Measurements from ENCODE around the gene KPNA5. TPM values are rescaled to one million over a fixed set of nuclear protein-coding genes. Genes with fewer than 3 reads are reported as not detected.
"Not testable (repeated sequence)": the region's sequence is repeated elsewhere in the genome, so short reads cannot be mapped to it uniquely, and the experiment has no call there.

The KPNA5 gene
- total RNA-seq, 1 donor, result 53.0 TPM

DNA sequence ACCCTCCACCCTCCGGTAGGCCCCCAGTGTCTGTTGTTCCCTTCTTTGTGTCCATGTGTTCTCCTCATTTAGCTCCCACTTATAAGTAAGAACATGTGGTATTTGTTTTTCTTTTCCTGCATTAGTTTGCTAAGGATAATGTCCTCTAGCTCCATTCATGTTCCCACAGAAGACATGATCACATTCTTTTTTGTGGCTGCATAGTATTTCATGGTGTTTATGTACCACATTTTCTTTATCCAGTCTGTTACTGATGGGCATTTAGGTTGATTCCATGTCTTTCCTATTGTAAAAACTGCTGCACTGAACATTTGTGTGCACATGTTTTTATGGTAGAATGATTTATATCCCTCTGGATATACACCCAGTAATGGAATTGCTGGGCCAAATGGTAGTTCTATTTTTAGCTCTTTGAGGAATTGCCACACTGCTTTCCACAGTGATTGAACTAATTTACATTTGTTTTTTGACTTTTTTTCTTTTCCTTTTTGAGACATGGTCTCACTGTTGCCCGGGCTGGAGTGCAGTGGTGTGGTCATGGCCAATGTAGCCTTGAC, 4.5 kb downstream of the KPNA5 start:
- H3K4me3 ChIP-seq (ENCODE audit: low read length), result no peak overlapping the region
- H3K4me1 ChIP-seq (ENCODE audit: insufficient read depth, low read length), result peaks cover 17% of the 10 kb centered on the region
- H3K27me3 ChIP-seq (ENCODE audit: insufficient read depth, low read length), result no peaks in the 10 kb centered on the region
- no peaks in the 10 kb centered on the region for H3K9me3 ChIP-seq (ENCODE audit: low read depth, low read length)

DNA sequence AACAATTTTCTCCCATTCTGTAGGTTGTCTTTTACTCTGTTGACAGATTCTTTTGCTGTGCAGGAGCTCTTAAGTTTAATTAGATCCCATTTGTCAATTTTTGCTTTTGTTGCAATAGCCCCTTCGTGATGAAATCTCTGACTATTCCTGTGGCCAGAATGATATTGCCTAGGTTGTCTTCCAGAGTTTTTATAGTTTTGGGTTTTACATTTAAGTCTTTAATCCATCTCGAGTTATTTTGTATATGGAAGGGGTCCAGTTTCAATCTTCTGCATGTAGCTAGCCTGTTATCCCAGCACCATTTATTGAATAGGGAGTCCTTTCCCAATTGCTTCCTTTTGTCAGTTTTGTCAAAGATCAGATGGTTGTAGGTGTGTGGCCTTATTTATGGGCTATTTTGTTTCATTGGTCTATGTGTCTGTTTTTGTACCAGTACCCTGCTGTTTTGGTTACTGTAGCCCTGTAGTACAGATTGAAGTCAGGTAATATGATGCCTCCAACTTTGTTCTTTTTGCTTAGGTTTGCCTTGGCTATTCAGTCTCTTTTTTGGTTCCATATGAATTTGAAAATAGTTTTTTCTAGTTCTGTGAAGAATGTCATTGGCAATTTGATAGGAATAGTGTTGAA, 5.6 kb downstream of the KPNA5 start:
- H3K9me3 ChIP-seq (ENCODE audit: low read depth, low read length); H3K4me3 ChIP-seq (ENCODE audit: low read length); H3K27me3 ChIP-seq (ENCODE audit: insufficient read depth, low read length): not testable (repeated sequence)
- H3K4me1 ChIP-seq (ENCODE audit: insufficient read depth, low read length), result peaks cover 14% of the 10 kb centered on the region

DNA sequence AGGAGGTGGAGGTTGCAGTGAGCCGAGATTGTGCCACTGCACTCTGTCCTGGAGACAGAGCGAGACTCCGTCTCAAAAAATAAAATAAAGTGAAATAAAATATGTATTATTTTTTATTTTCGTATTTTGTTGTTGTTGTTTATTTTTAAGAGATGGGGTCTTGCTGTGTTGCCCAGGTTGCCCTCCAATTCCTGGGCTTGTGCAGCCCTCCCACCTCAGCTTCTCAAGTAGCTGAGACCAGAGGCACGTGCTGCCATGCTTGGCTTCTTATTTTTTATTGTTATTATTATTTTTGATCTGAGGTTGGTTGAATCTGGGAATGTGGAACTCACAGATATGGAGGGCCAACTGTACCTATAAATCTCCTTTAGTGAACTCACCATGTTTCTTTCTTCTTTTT, 10.1 kb downstream of the KPNA5 start:
- H3K4me1 ChIP-seq (ENCODE audit: insufficient read depth, low read length), result peaks cover 4% of the 10 kb centered on the region
- H3K4me3 ChIP-seq (ENCODE audit: low read length), result no peak overlapping the region
- H3K9me3 ChIP-seq (ENCODE audit: low read depth, low read length), result no peaks in the 10 kb centered on the region
- no peaks in the 10 kb centered on the region for H3K27me3 ChIP-seq (ENCODE audit: insufficient read depth, low read length)

DNA sequence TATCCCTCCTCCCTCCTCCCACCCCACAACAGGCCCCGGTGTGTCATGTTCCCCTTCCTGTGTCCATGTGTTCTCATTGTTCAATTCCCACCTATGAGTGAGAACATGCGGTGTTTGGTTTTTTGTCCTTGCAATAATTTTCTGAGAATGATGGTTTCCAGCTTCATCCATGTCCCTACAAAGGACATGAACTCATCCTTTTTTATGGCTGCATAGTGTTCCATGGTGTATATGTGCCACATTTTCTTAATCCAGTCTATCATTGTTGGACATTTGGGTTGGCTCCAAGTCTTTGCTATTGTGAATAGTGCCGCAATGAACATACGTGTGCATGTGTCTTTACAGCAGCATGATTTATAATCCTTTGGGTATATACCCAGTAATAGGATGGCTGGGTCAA, 11.9 kb downstream of the KPNA5 start:
- H3K9me3 ChIP-seq (ENCODE audit: low read depth, low read length); H3K27me3 ChIP-seq (ENCODE audit: insufficient read depth, low read length); H3K4me1 ChIP-seq (ENCODE audit: insufficient read depth, low read length); H3K4me3 ChIP-seq (ENCODE audit: low read length): not testable (repeated sequence)

DNA sequence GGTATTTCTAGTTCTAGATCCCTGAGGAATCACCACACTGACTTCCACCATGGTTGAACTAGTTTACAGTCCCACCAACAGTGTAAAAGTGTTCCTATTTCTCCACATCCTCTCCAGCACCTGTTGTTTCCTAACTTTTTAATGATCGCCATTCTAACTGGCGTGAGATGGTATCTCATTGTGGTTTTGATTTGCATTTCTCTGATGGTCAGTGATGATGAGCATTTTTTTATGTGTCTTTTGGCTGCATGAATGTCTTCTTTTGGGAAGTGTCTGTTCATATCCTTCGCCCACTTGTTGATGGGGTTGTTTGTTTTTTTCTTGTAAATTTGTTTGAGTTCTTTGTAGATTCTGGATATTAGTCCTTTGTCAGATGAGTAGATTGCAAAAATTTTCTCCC, 12.3 kb downstream of the KPNA5 start:
- not testable (repeated sequence) for H3K4me1 ChIP-seq (ENCODE audit: insufficient read depth, low read length); H3K4me3 ChIP-seq (ENCODE audit: low read length); H3K27me3 ChIP-seq (ENCODE audit: insufficient read depth, low read length); H3K9me3 ChIP-seq (ENCODE audit: low read depth, low read length)

DNA sequence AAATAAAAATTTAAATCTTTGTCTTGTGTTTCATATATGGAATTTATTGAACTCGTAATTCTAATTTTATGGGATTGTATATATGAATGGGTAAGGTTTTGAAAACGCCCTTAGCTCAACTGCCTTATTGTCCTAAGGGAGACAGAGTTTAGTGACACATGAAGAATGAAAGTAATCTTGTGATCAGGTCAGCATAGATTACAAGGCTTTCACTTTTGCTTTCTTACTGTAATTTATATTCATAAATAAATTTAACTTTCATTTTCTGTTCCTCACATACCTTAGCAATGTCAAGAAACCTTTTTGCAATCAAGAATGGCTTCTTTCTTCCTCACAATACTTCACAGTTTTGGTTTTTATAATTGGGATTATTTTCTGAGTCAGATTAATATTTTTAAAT, 14.4 kb downstream of the KPNA5 start:
- Histone ChIP-seq H3K27me3 (ENCODE audit: insufficient read depth, low read length) (no peaks in the 10 kb centered on the region), H3K4me3 (ENCODE audit: low read length) (no peak overlapping the region), H3K9me3 (ENCODE audit: low read depth, low read length) (no peaks in the 10 kb centered on the region), H3K4me1 (ENCODE audit: insufficient read depth, low read length) (peaks cover 4% of the 10 kb centered on the region)

DNA sequence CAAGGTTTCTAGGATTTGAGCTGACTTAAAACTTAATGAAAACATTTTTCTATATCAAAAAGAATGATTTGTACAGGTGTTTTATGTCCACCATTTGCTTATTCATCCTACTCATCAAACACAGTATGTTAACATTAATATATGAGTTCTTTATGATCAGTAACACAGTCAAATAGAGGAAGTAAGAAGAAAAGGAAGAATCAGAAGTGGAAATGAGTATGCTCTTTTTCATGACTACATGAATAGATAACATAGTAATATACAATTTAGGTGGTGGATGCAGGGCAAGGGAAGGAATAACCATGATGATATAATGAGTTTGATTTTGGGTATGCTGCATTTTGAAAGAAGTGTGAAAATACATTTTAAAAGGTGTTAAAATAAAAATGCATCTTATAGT, 16.5 kb downstream of the KPNA5 start:
- no peak overlapping the region for H3K4me3 ChIP-seq (ENCODE audit: low read length)
- no peaks in the 10 kb centered on the region for H3K27me3 ChIP-seq (ENCODE audit: insufficient read depth, low read length)
- H3K4me1 ChIP-seq (ENCODE audit: insufficient read depth, low read length), result peaks cover 4% of the 10 kb centered on the region
- no peaks in the 10 kb centered on the region for H3K9me3 ChIP-seq (ENCODE audit: low read depth, low read length)

DNA sequence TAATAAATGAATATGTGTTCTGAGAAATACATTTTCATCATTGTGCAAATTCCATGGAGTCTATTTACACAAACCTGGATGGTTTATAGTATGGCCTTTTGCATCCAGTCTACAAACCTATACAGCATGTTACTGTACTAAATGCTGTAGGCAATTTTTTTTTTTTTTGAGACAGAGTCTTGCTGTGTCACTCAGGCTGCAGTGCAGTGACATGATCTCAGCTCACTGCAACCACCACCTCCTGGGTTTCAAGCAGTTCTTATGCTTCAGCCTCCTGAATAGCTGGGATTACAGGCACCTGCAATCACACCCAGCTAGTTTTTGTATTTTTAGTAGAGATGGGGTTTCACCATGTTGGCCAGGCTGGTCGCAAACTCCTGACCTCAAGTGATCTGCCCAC, 22.9 kb downstream of the KPNA5 start:
- not testable (repeated sequence) for H3K9me3 ChIP-seq (ENCODE audit: low read depth, low read length); H3K4me1 ChIP-seq (ENCODE audit: insufficient read depth, low read length); H3K27me3 ChIP-seq (ENCODE audit: insufficient read depth, low read length); H3K4me3 ChIP-seq (ENCODE audit: low read length)

DNA sequence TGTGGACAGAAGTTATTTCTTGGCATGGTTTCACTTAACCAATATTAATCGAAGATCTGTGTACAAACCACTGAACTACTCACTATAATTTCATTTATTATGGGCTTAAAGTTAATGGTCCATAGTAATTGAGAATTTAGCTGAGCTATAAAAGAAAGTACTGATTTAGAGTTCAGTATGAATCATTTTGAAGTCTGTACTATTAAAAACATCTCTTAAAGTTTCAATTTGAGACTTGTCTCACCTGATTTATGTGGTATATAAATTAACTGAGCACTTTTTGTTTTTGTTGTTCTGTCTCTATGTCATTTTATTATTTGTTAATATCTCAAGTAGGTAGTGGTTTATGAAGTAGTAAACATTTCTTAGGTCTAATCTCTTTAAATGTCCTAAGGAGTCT, 24.9 kb downstream of the KPNA5 start:
- Histone ChIP-seq H3K4me3 (ENCODE audit: low read length) (no peak overlapping the region), H3K4me1 (ENCODE audit: insufficient read depth, low read length) (no peaks in the 10 kb centered on the region), H3K9me3 (ENCODE audit: low read depth, low read length) (no peaks in the 10 kb centered on the region), H3K27me3 (ENCODE audit: insufficient read depth, low read length) (no peaks in the 10 kb centered on the region)

DNA sequence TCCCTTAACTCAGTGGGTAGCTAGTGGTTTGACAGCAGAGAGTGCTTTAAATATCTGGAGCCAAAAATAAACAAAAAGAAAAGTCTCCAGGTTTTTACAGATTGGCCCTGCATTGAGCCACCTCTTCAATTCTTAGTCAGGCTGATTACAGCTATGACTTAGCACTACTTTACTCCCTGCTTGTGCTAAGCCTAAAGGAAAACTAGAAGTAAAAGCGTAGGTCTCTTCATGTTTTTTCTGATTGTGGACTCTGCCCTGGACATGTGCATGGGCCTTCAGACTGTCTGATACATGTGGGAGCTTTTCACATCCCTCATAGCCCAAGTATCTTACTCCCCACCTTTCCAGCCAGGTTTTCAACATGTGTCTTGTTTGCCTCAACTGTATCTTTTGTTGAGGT, 33.3 kb downstream of the KPNA5 start:
- H3K27me3 ChIP-seq (ENCODE audit: insufficient read depth, low read length), result no peaks in the 10 kb centered on the region
- H3K4me3 ChIP-seq (ENCODE audit: low read length), result no peak overlapping the region

DNA sequence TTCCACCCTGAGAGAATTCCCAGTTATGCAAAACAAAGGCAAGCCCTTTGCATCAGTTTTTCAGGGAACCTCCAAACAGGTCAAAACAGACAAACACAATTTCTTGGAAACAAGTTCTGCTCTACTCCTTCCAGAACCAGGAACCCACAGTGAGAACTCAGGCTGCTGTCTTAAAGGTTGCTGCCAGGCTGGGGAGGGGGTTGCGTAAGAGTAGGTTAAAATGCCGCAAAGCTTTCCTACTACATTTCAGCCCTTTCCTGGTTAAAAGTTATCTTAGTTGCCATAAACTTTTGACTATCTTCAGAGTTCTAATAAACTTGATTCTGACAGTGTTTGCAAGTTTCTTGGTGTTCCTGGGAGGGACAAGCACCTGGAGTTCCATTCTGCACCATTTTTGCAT, 33.8 kb downstream of the KPNA5 start:
- Histone ChIP-seq H3K27me3 (ENCODE audit: insufficient read depth, low read length) (no peaks in the 10 kb centered on the region), H3K4me1 (ENCODE audit: insufficient read depth, low read length) (no peaks in the 10 kb centered on the region), H3K4me3 (ENCODE audit: low read length) (no peak overlapping the region), H3K9me3 (ENCODE audit: low read depth, low read length) (no peaks in the 10 kb centered on the region)

More for the DNA sequence above, 33.3 kb downstream of the KPNA5 start:
- Histone ChIP-seq H3K9me3 (ENCODE audit: low read depth, low read length) (no peaks in the 10 kb centered on the region), H3K4me1 (ENCODE audit: insufficient read depth, low read length) (no peaks in the 10 kb centered on the region)

DNA sequence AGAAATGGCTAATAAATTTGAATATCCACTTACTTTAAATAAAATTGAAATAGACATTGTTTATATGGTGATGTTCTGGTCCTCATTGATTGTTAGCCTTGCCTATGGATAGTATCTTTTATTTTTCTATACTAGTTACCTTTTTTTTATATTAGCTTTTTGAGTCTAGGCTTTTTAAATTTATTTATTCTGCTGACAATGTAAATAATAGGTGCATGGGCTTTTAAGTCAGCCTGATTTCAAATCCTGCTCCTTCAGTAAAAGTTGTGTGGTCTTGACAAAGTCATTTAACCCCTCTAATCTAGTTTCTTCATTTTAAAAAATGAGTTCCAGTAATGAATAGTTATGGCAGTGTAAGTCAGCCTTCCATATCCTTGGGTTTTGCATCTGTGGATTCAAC, 45.9 kb downstream of the KPNA5 start:
- no peak overlapping the region for H3K4me3 ChIP-seq (ENCODE audit: low read length)
- H3K27me3 ChIP-seq (ENCODE audit: insufficient read depth, low read length), result no peaks in the 10 kb centered on the region
- H3K4me1 ChIP-seq (ENCODE audit: insufficient read depth, low read length), result no peaks in the 10 kb centered on the region
- H3K9me3 ChIP-seq (ENCODE audit: low read depth, low read length), result no peaks in the 10 kb centered on the region

DNA sequence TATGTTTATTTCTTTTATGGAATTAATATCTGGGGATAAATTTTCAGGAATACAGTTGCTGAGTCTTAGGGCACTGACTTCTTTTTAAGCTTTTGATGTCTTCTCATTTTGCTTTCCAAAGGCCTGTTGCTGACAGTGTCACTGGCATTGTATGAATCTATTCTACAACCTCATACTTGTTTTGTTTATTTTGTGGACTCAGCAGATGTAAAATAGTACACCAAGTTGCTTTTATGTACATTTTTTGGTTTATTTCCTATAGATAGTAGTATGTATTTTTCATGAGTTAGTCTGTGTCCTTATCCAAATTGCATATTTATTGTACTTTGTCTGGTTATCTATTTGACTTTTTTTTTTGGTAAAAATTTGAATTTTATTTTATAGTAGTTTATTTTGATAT, 49.5 kb downstream of the KPNA5 start:
- Histone ChIP-seq H3K27me3 (ENCODE audit: insufficient read depth, low read length) (no peaks in the 10 kb centered on the region), H3K9me3 (ENCODE audit: low read depth, low read length) (no peaks in the 10 kb centered on the region), H3K4me1 (ENCODE audit: insufficient read depth, low read length) (no peaks in the 10 kb centered on the region), H3K4me3 (ENCODE audit: low read length) (no peak overlapping the region)

DNA sequence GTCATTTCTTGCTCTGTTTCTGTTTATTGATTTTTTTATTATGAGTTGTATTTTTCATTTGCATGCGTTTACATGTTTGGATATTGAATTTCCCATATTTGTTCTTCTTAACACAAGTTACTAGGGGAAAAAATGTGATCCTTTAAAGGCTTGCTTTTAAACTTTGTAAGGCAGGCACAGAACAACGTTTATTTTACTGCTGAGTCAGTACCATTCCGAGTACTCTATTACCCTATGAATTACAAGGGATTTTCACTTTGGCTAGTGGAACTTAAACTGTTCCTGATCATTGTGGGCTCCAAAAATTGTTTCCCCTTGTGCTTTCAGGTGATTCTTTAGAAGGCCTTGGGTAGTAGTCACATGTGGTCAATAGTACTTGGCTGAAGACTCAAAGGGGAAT, 56.0 kb downstream of the KPNA5 start:
- Histone ChIP-seq H3K9me3 (ENCODE audit: low read depth, low read length) (peaks cover 17% of the 10 kb centered on the region), H3K4me3 (ENCODE audit: low read length) (no peak overlapping the region), H3K27me3 (ENCODE audit: insufficient read depth, low read length) (no peaks in the 10 kb centered on the region), H3K4me1 (ENCODE audit: insufficient read depth, low read length) (no peaks in the 10 kb centered on the region)

DNA sequence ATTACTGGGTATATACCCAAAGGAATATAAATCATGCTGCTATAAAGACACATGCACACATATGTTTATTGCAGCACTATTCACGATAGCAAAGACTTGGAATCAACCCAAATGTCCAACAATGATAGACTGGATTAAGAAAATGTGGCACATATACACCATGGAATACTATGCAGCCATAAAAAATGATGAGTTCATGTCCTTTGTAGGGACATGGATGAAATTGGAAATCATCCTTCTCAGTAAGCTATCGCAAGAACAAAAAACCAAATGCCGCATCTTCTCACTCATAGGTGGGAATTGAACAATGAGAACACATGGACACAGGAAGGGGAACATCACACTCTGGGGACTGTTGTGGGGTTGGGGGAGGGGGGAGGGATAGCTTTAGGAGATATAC, 59.5 kb downstream of the KPNA5 start:
- not testable (repeated sequence) for H3K4me3 ChIP-seq (ENCODE audit: low read length); H3K27me3 ChIP-seq (ENCODE audit: insufficient read depth, low read length); H3K4me1 ChIP-seq (ENCODE audit: insufficient read depth, low read length)
- H3K9me3 ChIP-seq (ENCODE audit: low read depth, low read length), result peaks cover 21% of the 10 kb centered on the region

DNA sequence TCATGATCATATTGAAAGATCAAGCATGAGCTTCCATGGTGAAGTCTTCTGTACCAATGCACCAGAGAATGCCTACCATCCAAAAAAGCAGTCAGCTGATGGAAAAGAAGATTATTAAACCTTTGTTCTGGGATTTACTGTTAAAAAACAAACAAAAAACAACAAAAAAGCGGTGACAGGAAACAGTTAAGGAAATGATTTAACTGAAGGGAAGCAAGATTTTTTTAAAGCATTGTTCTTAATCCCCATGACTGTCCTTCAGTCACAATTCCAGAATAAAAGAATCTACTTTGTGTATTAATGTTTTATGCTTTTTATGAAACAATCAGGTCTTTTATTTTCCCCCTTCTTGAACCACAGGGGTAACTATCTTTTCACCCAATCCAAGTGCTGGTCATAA, 60.6 kb downstream of the KPNA5 start:
- Histone ChIP-seq H3K27me3 (ENCODE audit: insufficient read depth, low read length) (no peaks in the 10 kb centered on the region), H3K9me3 (ENCODE audit: low read depth, low read length) (peaks cover 14% of the 10 kb centered on the region), H3K4me1 (ENCODE audit: insufficient read depth, low read length) (no peaks in the 10 kb centered on the region), H3K4me3 (ENCODE audit: low read length) (no peak overlapping the region)
